Sigmoid colon (tissue), 7 donors: ENCODE results near the gene ARMH3. TPM values are rescaled to one million over a fixed set of nuclear protein-coding genes. Genes with fewer than 3 reads are reported as not detected.

Experiments used
- DNase-seq: peaks from one replicate; pipeline ENCODE4 v3.0.0-alpha.2; 2019
- H3K27ac ChIP-seq, 4 donors: fragments of 200-600 bp; sonication (generic); one replicate each; pipeline ENCODE4 v1.5.1; 2016 to 2019; ENCODE audit warnings: mild to moderate bottlenecking in 1 of 4
- H3K27me3 ChIP-seq, 3 donors: fragments of 200-600 bp; sonication (generic); one replicate each; pipeline ENCODE4 v1.5.1; 2019; ENCODE audit warnings: mild to moderate bottlenecking in 1 of 3
- H3K36me3 ChIP-seq, 4 donors: fragments of 200-600 bp; sonication (generic); one replicate each; pipeline ENCODE4 v1.5.1; 2016 to 2019
- H3K4me1 ChIP-seq, 4 donors: fragments of 200-600 bp; sonication (generic); one replicate each; pipeline ENCODE4 v1.5.1; 2017 to 2019
- H3K4me3 ChIP-seq, 4 donors: fragments of 200-600 bp; sonication (generic); one replicate each; pipeline ENCODE4 v1.5.1; 2017 to 2019; ENCODE audit warnings: mild to moderate bottlenecking in 2 of 4, moderate library complexity in 1 of 4
- H3K9me3 ChIP-seq, 4 donors: fragments of 200-600 bp in 3 of 4; sonication (generic) in 3 of 4; one replicate each; pipeline versions ENCODE4 v1.5.1 to v1.6.1; 2013 to 2019
- EP300 ChIP-seq, 4 donors: sonication (generic); formaldehyde crosslinking; IDR thresholded peaks; one replicate each; pipeline ENCODE4 v1.6.1; 2017; ENCODE audit warnings: antibody characterized with exemption in 4 of 4
- POLR2A ChIP-seq, 2 donors: fragments of 450-650 bp; IDR thresholded peaks; one replicate each; pipeline ENCODE4 v1.6.1; 2016; ENCODE audit warnings: antibody characterized with exemption in 2 of 2, mild to moderate bottlenecking in 2 of 2, moderate library complexity in 2 of 2
- POLR2AphosphoS5 ChIP-seq, 4 donors: sonication (generic); formaldehyde crosslinking; IDR thresholded peaks; one replicate each; pipeline ENCODE4 v1.6.1; 2017; ENCODE audit warnings: antibody characterized with exemption in 4 of 4
- WGBS, 2 donors: extraction: QIAGEN DNeasy Blood & Tissue Kit; methylation state at CpG; one replicate each; pipeline ENCODE4 v1.1.7; 2013; 5-methylcytosine and 5-hydroxymethylcytosine counted together
- intact Hi-C: fragments of 100-400 bp; cut with DNase I; formaldehyde crosslinking; loops from one replicate; pipeline ENCODE4 v1.15.1; 2023
- polyA plus RNA-seq, 3 donors: library from polyadenylated mRNA; stranded (reverse); fragments of 200-250 nt; gene quantifications; one replicate each; pipeline ENCODE4 v1.2.3, GENCODE V29; 2013
- total RNA-seq, 4 donors: library from RNA; depleted of rRNA; stranded (reverse); fragments of >200 nt; gene quantifications; one replicate each; pipeline ENCODE4 v1.1.0, GENCODE V29; 2016
- TF ChIP-seq, protein P1 (sequence below), 4 experiments: fragments of 450-650 bp in 3 of 4; fragments of 200-600 bp in 1 of 4; IDR thresholded peaks; one replicate each; pipeline ENCODE4 v1.5.1; 2016 to 2019; ENCODE audit warnings: antibody characterized with exemption in 4 of 4, mild to moderate bottlenecking in 3 of 4, moderate library complexity in 2 of 4
- donor health status: healthy with polysubstance abuse.
- donor health status: Bipolar disorder and iron deficiency.
- donor health status: healthy.

The ARMH3 gene
- total and polyA plus RNA-seq, 7 donors: 17.4 to 23.2 (median 19.1) TPM

DNA sequence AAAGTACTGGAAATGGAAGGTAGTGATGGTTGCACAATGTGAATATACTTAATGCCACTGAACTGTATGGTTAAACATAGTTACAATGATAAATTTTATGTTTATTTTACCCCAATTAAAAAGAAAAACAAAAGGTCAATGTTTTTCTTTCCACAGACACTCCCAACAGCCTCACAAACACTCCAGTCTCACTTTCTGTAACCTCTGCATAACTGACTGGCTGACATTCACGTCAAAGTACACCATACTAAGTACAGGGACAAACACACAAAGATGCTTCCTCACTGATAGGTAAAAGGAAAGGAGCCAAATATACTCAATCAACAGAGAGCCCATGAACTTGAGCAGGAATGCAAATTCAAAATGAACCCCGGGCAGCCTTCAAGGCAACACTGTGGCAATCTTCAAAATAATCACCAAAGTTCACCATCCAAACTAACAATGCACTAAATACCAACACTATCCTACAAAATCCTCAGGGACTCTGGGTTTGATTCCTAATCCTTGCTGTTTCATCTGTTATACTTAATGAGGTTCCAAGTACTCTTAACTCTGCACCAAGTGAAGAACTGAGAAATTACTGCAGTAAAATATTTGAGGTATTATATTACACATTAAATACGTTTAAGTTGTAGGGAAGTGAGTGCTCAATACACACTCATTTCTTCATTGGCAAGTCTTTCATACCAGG lies 90.8 kb downstream of the ARMH3 start:
- H3K4me1 ChIP-seq: peaks cover 0 to 6% (median 0%) of the 10 kb centered on the region in 4 donors
- TF ChIP-seq EP300 (IDR thresholded peaks at IDR 0.05) (no peak), POLR2AphosphoS5 (IDR thresholded peaks at IDR 0.05) (no peak), POLR2A (IDR thresholded peaks at IDR 0.05) (no peak)
- TF ChIP-seq, protein P1, sequence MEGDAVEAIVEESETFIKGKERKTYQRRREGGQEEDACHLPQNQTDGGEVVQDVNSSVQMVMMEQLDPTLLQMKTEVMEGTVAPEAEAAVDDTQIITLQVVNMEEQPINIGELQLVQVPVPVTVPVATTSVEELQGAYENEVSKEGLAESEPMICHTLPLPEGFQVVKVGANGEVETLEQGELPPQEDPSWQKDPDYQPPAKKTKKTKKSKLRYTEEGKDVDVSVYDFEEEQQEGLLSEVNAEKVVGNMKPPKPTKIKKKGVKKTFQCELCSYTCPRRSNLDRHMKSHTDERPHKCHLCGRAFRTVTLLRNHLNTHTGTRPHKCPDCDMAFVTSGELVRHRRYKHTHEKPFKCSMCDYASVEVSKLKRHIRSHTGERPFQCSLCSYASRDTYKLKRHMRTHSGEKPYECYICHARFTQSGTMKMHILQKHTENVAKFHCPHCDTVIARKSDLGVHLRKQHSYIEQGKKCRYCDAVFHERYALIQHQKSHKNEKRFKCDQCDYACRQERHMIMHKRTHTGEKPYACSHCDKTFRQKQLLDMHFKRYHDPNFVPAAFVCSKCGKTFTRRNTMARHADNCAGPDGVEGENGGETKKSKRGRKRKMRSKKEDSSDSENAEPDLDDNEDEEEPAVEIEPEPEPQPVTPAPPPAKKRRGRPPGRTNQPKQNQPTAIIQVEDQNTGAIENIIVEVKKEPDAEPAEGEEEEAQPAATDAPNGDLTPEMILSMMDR (IDR thresholded peaks at IDR 0.05): no peak

DNA sequence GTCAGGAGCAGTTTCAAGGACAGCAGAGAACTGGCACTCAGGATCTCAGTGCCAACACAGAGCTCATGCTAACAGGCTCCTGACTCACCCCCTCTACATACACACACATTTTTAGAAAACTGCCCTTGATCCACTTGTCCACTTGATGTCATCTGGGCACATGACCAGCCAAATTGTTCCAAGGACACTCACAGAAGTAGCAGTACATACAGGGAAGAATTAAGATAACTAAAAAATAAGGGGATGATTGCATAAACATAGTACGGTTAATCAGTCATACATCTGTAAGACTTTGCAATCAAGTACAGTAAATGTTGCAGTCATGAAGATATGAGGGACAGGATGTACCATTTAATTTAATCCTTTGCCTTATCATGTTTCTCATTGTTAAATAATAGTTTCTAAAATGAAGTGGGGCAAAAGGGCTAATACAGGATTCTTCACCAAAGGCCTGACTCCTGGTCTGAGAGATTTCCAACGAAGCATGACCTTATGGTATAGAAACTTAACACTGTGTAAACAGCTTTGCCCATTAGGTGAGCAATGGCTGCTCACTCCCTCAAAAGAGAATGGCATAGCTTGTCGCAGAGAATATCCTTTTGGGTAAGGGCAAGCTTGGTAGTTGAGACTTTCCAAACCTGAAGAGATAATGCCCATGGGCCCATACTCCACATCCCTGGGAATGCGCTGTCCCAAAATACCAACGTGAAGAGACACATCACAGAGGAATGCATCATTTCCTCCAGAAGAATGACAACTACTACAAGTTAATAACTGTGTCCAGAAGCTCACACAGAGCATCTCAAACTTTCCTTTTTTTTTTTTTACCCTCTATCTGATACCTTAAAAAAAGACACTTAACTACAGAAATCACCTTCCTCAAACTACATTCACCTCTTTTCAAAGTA lies 94.1 kb downstream of the ARMH3 start:
- Histone ChIP-seq H3K9me3 (no peaks in the 10 kb centered on the region), H3K27me3 (no peaks in the 10 kb centered on the region), H3K36me3 (peaks cover 0 to 10% (median 0%) of the 10 kb centered on the region in 4 donors), H3K4me1 (peaks cover 0 to 6% (median 0%) of the 10 kb centered on the region in 4 donors), H3K4me3 (no peak overlapping the region), H3K27ac (no peak overlapping the region)
- no peak for DNase-seq
- TF ChIP-seq POLR2A (IDR thresholded peaks at IDR 0.05) (no peak), EP300 (IDR thresholded peaks at IDR 0.05) (no peak), POLR2AphosphoS5 (IDR thresholded peaks at IDR 0.05) (no peak)
- TF ChIP-seq, protein P1 (IDR thresholded peaks at IDR 0.05): no peak
- 86 to 91% methylated on average over 5 of the region's 5 CpGs for WGBS, 2 donors
- intact Hi-C loops: no loop called here

More for the DNA sequence above, 90.8 kb downstream of the ARMH3 start:
- no peaks in the 10 kb centered on the region for H3K27me3 ChIP-seq
- intact Hi-C loops: no loop called here
- peaks cover 0 to 21% (median 6%) of the 10 kb centered on the region in 4 donors for H3K36me3 ChIP-seq
- H3K4me3 ChIP-seq: no peak overlapping the region
- no peak overlapping the region for H3K27ac ChIP-seq
- no peak for DNase-seq
- WGBS, 2 donors: 21 to 54% methylated on average over 3 of the region's 3 CpGs
- H3K9me3 ChIP-seq: no peaks in the 10 kb centered on the region

DNA sequence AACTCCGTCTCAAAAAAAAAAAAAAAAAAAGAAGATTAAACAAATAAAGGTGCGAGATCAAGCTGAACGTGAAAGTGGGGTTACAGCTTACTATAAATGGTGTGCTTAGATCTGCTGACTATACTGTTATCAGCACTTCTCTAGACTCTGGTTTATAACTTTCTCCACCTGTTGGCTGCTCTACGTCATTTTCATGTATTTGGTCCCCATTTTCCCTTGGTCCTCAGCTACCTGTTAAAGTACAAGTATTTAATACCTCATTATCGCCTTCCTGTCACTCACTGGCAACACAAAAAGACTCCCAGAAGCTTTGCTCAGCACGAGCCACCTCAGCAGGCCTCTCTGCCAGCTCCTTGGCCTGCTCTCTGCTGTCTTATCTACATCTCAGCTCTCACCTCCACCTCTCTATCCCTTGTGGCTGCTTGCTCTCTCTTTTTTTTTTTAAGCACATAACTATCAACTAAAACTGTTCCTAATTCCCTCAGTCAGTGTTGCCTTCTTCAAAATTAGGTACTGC lies 95.0 kb downstream of the ARMH3 start:
- H3K27ac ChIP-seq: no peak overlapping the region
- intact Hi-C loops: no loop called here
- TF ChIP-seq, protein P1 (IDR thresholded peaks at IDR 0.05): no peak
- TF ChIP-seq EP300 (IDR thresholded peaks at IDR 0.05) (no peak), POLR2A (IDR thresholded peaks at IDR 0.05) (no peak), POLR2AphosphoS5 (IDR thresholded peaks at IDR 0.05) (no peak)
- DNase-seq: no peak
- H3K4me1 ChIP-seq: peaks cover 0 to 6% (median 0%) of the 10 kb centered on the region in 4 donors
- WGBS, 2 donors: 92% methylated on average over 6 of the region's 6 CpGs
- H3K36me3 ChIP-seq: peaks cover 0 to 19% (median 7%) of the 10 kb centered on the region in 4 donors
- H3K4me3 ChIP-seq: no peak overlapping the region
- no peaks in the 10 kb centered on the region for H3K27me3 ChIP-seq
- H3K9me3 ChIP-seq: no peaks in the 10 kb centered on the region

DNA sequence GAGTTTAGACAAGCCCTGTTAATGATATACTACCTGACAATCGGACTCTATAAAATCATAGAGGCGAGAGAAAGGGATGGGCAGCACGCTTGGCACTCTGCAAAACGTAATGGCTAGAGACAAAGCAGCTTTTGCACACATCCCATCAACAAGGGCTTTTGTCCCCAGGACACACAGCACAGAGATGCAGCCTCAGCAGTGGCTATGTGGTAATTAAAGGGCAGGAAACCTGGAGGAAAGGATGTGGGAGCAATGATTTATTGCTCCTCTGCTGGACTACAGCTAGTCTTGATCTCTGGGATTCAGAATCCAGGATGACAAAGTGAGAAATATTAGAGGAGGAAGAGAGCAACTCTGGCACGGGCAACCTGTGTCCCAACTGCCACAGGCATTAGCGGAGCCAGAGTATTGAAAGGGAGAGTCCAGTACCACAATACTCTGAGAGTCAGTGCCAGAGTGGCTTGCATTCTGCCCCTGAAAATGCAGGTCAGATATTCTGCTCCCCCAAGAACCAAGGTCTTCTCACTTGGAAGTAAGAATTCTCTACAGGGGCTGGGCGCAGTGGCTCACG lies 96.5 kb downstream of the ARMH3 start:
- DNase-seq: no peak
- H3K4me3 ChIP-seq: no peak overlapping the region
- no peaks in the 10 kb centered on the region for H3K9me3 ChIP-seq
- H3K27ac ChIP-seq: no peak overlapping the region
- TF ChIP-seq, protein P1 (IDR thresholded peaks at IDR 0.05): no peak
- TF ChIP-seq POLR2A (IDR thresholded peaks at IDR 0.05) (no peak), EP300 (IDR thresholded peaks at IDR 0.05) (no peak), POLR2AphosphoS5 (IDR thresholded peaks at IDR 0.05) (no peak)
- H3K4me1 ChIP-seq: peaks cover 0 to 6% (median 0%) of the 10 kb centered on the region in 4 donors
- intact Hi-C loops: no loop called here
- WGBS, 2 donors: 65 to 85% methylated on average over 8 of the region's 8 CpGs
- H3K27me3 ChIP-seq: no peaks in the 10 kb centered on the region
- H3K36me3 ChIP-seq: peaks cover 0 to 34% (median 9%) of the 10 kb centered on the region in 4 donors
